HG03432 (cell line): Measurements from ENCODE around the gene KLRK1.
"Not testable (repeated sequence)": the region's sequence is repeated elsewhere in the genome, so short reads cannot be mapped to it uniquely, and the experiment has no call there.

Experiments
- ATAC-seq: cut with Tn5 transposase; IDR thresholded peaks from one replicate; pipeline ENCODE4 v1.9.1; 2021; ENCODE audit warnings: mild to moderate bottlenecking, moderate library complexity; ENCODE audit not compliant: unreplicated experiment

The KLRK1 gene

GRCh38 chr12:10389904-10390303 lies at the start of gene KLRK1:
KLRK1 (minus strand) TSS chr12:10390041; CDS start chr12:10388810, 1,231 bp downstream.
- no peak for ATAC-seq

- ATAC-seq = not testable (repeated sequence)
These were observed 47.8 kb upstream of the KLRK1 start for GRCh38 chr12:10437601-10438000.

- not testable (repeated sequence) for ATAC-seq
These were observed 46.0 kb upstream of the KLRK1 start, which contains the start of gene KLRC2 for GRCh38 chr12:10435816-10436215. KLRC2 (minus strand) TSS chr12:10436010; CDS start chr12:10435986, 24 bp downstream.

- not testable (repeated sequence) for ATAC-seq
These were observed 40.8 kb upstream of the KLRK1 start for GRCh38 chr12:10430623-10431022.

- not testable (repeated sequence) for ATAC-seq
These were observed 36.1 kb upstream of the KLRK1 start for GRCh38 chr12:10425938-10426337.

- not testable (repeated sequence) for ATAC-seq
These were observed 34.5 kb upstream of the KLRK1 start for GRCh38 chr12:10424260-10424899.

GRCh38 chr12:10422159-10422558 lies 32.3 kb upstream of the KLRK1 start:
- ATAC-seq = not testable (repeated sequence)

- ATAC-seq = not testable (repeated sequence)
These were observed 30.5 kb upstream of the KLRK1 start, which contains the start of gene KLRC3 for GRCh38 chr12:10420334-10420733. KLRC3 (minus strand) TSS chr12:10420595; CDS start chr12:10420550, 45 bp downstream.

- no peak for ATAC-seq
These were observed 19.6 kb upstream of the KLRK1 start, which contains the start of gene KLRC4 for GRCh38 chr12:10409392-10409791. KLRC4 (minus strand) TSS chr12:10409757; CDS start chr12:10409575, 182 bp downstream.

GRCh38 chr12:10408842-10409241 lies 19.0 kb upstream of the KLRK1 start:
- no peak for ATAC-seq

- no peak for ATAC-seq
These were observed 16.9 kb upstream of the KLRK1 start for GRCh38 chr12:10406725-10407124.

GRCh38 chr12:10405294-10405693 lies 15.5 kb upstream of the KLRK1 start:
- no peak for ATAC-seq

- no peak for ATAC-seq
These were observed 15.0 kb upstream of the KLRK1 start for GRCh38 chr12:10404798-10405197.

GRCh38 chr12:10400829-10401228 lies 11.0 kb upstream of the KLRK1 start:
- ATAC-seq = no peak

GRCh38 chr12:10398168-10398567 lies 8.3 kb upstream of the KLRK1 start:
- no peak for ATAC-seq

- ATAC-seq = no peak
These were observed 7.5 kb upstream of the KLRK1 start for GRCh38 chr12:10397296-10397695.

GRCh38 chr12:10396176-10396575 lies 6.3 kb upstream of the KLRK1 start:
- ATAC-seq = not testable (repeated sequence)

GRCh38 chr12:10395390-10395998 lies 5.7 kb upstream of the KLRK1 start:
- peak; percentile 84 for ATAC-seq

- ATAC-seq = not testable (repeated sequence)
These were observed 4.8 kb upstream of the KLRK1 start for GRCh38 chr12:10394531-10395152.

- no peak for ATAC-seq
These were observed 3.5 kb upstream of the KLRK1 start for GRCh38 chr12:10393291-10393690.

- peak; percentile 69 for ATAC-seq
These were observed 2.6 kb upstream of the KLRK1 start for GRCh38 chr12:10392394-10392930.
